ENCODE measurements around the gene C1orf159. TPM values are rescaled to one million over a fixed set of nuclear protein-coding genes. Genes with fewer than 3 reads are reported as not detected.
"Not testable (repeated sequence)": the region's sequence is repeated elsewhere in the genome, so short reads cannot be mapped to it uniquely, and the experiment has no call there.

Gene C1orf159
- total and polyA plus RNA-seq, 7 donors: 1.5 to 6.7 (median 3.5) TPM

DNA sequence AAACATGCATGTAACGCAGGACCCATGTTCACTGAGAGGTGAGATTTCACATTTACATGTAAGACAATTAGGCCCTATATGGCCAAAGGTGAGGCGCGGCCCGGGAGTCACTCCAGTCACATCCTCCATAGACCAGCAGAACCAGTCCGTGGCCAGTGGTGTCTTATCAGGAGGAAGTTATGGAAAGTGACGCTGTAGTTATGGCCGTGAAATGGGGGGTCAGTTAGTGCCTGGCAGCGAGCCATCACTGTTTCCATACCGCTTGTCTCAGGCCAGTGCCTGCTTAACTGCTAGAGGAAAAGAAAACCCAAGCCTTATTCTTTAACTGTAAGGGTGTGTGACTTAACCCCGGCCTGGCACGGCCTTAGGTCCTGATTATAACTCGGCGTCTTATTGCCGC lies 6.1 kb downstream of the C1orf159 start:
- ATAC-seq: no peak

DNA sequence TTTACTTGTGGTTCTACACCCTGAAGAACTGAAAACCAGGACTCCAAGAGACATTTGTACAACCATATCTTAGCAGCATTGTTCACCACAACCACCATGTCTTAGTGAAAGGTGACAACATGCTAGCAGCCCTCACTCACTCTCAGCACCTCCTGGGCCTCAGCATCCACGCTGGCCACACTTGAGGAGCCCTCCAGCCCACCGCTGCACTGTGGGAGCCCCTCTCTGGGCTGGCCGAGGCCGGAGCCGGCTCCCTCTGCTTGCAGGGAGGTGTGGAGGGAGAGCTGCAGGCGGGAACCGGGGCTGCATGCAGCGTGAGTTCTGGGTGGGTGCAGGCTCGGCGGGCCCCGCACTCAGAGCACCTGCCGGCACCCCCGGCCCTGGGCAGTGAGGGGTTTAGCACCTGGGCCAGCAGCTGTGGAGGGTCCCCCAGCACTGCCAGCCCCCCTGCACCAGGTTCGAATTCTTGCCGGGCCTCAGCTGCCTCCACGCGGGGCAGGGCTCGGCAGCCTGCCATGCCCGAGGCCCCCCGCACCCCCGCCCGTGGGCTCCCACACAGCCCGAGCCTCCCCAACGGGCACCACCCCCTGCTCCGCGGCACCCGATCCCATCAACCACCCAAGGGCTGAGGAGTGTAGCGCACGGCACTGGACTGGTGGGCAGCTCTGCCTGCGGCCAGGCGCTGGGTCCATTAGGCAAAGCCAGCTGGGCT lies 9.2 kb downstream of the C1orf159 start:
- TF ChIP-seq, protein P1, sequence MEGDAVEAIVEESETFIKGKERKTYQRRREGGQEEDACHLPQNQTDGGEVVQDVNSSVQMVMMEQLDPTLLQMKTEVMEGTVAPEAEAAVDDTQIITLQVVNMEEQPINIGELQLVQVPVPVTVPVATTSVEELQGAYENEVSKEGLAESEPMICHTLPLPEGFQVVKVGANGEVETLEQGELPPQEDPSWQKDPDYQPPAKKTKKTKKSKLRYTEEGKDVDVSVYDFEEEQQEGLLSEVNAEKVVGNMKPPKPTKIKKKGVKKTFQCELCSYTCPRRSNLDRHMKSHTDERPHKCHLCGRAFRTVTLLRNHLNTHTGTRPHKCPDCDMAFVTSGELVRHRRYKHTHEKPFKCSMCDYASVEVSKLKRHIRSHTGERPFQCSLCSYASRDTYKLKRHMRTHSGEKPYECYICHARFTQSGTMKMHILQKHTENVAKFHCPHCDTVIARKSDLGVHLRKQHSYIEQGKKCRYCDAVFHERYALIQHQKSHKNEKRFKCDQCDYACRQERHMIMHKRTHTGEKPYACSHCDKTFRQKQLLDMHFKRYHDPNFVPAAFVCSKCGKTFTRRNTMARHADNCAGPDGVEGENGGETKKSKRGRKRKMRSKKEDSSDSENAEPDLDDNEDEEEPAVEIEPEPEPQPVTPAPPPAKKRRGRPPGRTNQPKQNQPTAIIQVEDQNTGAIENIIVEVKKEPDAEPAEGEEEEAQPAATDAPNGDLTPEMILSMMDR (IDR thresholded peaks at IDR 0.05): no peak
- Histone ChIP-seq H3K9me3 (no peaks in the 10 kb centered on the region), H3K4me3 (no peak overlapping the region), H3K27ac (no peak overlapping the region), H3K27me3 (ENCODE audit: insufficient read depth in 3 of 3, low read length in 2 of 3) (no peaks in the 10 kb centered on the region), H3K4me1 (no peaks in the 10 kb centered on the region), H3K36me3 (ENCODE audit: insufficient read depth in 1 of 2, low read depth in 1 of 2) (no peaks in the 10 kb centered on the region)
- 94 to 98% (median 98%) methylated on average over 24 to 31 of the region's 31 CpGs for WGBS, 3 donors
- DNase-seq (no peak), ATAC-seq (no peak)
- intact Hi-C loops (cut with DNase I): no loop called here

More for the DNA sequence above, 6.1 kb downstream of the C1orf159 start:
- Histone ChIP-seq H3K9me3 (peaks cover 9% of the 10 kb centered on the region), H3K36me3 (ENCODE audit: insufficient read depth in 1 of 2, low read depth in 1 of 2) (no peaks in the 10 kb centered on the region), H3K27ac (no peak overlapping the region), H3K27me3 (ENCODE audit: insufficient read depth in 3 of 3, low read length in 2 of 3) (no peaks in the 10 kb centered on the region), H3K4me3 (no peak overlapping the region), H3K4me1 (no peaks in the 10 kb centered on the region)
- no peak for DNase-seq
- intact Hi-C loops (cut with DNase I): no loop called here
- 85 to 91% (median 88%) methylated on average over 14 of the region's 14 CpGs for WGBS, 3 donors
- TF ChIP-seq, protein P1 (IDR thresholded peaks at IDR 0.05): no peak

DNA sequence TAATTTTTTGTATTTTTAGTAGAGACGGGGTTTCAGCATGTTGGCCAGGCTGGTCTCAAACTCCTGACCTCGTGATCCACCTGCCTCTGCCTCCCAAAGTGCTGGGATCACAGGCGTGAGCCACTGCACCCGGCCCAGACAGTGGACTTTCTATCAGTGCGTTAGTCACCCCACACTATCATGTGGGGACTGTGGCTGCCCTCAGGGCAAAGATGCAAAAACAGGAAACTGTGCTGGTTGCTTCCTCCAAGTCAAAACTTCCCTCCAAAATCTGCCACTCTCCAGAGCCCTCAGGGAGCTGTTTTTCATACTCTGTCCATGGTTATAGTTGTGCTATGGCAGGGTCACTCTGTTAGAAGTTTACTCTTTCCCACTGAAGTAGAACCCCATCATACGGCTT lies 11.7 kb downstream of the C1orf159 start:
- H3K9me3 ChIP-seq; intact Hi-C loops (cut with DNase I); H3K27ac ChIP-seq; H3K27me3 ChIP-seq (ENCODE audit: insufficient read depth in 3 of 3, low read length in 2 of 3); H3K4me1 ChIP-seq; H3K36me3 ChIP-seq (ENCODE audit: insufficient read depth in 1 of 2, low read depth in 1 of 2); DNase-seq; ATAC-seq; H3K4me3 ChIP-seq: not testable (repeated sequence)
- 81 to 92% (median 84%) methylated on average over 6 of the region's 6 CpGs for WGBS, 3 donors

DNA sequence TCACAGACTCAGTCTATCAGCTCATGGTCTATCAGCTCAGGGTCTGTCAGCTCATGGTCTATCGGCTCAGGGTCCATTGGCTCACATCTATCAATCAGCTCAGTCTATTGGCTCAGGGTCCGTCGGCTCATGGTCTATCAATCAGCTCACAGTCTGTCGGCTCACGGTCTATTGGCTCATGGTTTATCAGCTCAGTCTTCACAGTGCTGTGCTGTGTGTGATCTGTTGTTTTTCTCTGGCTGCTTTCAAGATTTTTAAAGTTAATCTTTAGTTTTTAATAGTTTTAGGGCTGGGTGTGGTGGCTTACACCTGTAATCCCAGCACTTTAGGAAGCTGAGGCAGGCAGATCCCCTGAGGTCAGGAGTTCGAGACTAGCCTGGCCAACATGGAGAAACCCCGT lies 14.4 kb downstream of the C1orf159 start:
- no peaks in the 10 kb centered on the region for H3K36me3 ChIP-seq (ENCODE audit: insufficient read depth in 1 of 2, low read depth in 1 of 2)
- 93 to 98% (median 95%) methylated on average over 7 of the region's 7 CpGs for WGBS, 3 donors

DNA sequence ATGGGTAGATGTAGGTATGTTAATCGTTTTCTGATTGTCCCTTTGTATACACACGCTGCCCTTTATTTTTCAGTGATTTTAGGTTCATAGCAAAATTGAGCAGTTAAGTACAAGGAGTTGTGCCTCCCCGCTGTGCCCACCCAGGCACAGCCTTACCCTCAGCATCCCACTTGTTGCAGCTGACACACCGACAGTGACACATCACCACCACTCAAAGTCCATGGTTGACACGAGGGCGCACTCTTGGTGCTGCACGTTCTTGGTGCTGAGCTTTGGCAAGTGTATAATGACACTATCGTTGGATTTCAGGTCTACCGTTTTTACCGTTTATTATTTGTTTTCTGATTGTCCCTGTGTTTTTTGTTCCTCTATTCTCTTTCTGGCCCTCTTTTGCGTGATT lies 15.6 kb downstream of the C1orf159 start:
- intact Hi-C loops (cut with DNase I): no loop called here
- H3K27ac ChIP-seq: no peak overlapping the region
- no peaks in the 10 kb centered on the region for H3K27me3 ChIP-seq (ENCODE audit: insufficient read depth in 3 of 3, low read length in 2 of 3)
- DNase-seq (no peak), ATAC-seq (no peak)
- H3K4me1 ChIP-seq: no peaks in the 10 kb centered on the region
- TF ChIP-seq, protein P1 (IDR thresholded peaks at IDR 0.05): no peak
- H3K36me3 ChIP-seq (ENCODE audit: insufficient read depth in 1 of 2, low read depth in 1 of 2): no peaks in the 10 kb centered on the region
- 97 to 98% (median 97%) methylated on average over 11 of the region's 11 CpGs for WGBS, 3 donors
- no peaks in the 10 kb centered on the region for H3K9me3 ChIP-seq
- H3K4me3 ChIP-seq: no peak overlapping the region

More for the DNA sequence above, 14.4 kb downstream of the C1orf159 start:
- no peak for DNase-seq
- TF ChIP-seq, protein P1 (IDR thresholded peaks at IDR 0.05): no peak
- no peaks in the 10 kb centered on the region for H3K9me3 ChIP-seq
- intact Hi-C loops (cut with DNase I): no loop called here
- H3K4me1 ChIP-seq: no peaks in the 10 kb centered on the region
- ATAC-seq: no peak
- H3K27me3 ChIP-seq (ENCODE audit: insufficient read depth in 3 of 3, low read length in 2 of 3): no peaks in the 10 kb centered on the region
- no peak overlapping the region for H3K4me3 ChIP-seq
- H3K27ac ChIP-seq: no peak overlapping the region
